PFSK-1 (cell line): Measurements from ENCODE around the gene DIRAS3.

Source experiments
- FOXP2 ChIP-seq: optimal IDR thresholded peaks from 2 replicates; pipeline ENCODE3; 2011; ENCODE audit warnings: borderline replicate concordance, control low read depth, inconsistent platforms; ENCODE audit not compliant: insufficient read depth; ENCODE audit errors: extremely low read length, extremely low read depth
- POLR2AphosphoS5 ChIP-seq: IDR thresholded peaks from 2 replicates; pipeline ENCODE4 v1.6.1; 2012; ENCODE audit warnings: low read depth, mild to moderate bottlenecking, control low read depth, low read length, moderate library complexity
- REST ChIP-seq, 2 experiments: IDR thresholded peaks; 2 replicates each; pipeline versions ENCODE4 v1.6.1 to v1.8.0; 2011 to 2012; ENCODE audit warnings: low read depth in 2 of 2, low read length in 2 of 2, control low read depth in 1 of 2, inconsistent platforms in 1 of 2, mild to moderate bottlenecking in 1 of 2, moderate library complexity in 1 of 2; ENCODE audit not compliant: insufficient read depth in 1 of 2
- SIN3A ChIP-seq: IDR thresholded peaks from 2 replicates; pipeline ENCODE4 v1.6.1; 2012; ENCODE audit warnings: mild to moderate bottlenecking, low read length, moderate library complexity, borderline replicate concordance; ENCODE audit not compliant: insufficient read depth
- TAF1 ChIP-seq: IDR thresholded peaks from 2 replicates; pipeline ENCODE4 v1.6.1; 2012; ENCODE audit warnings: low read length, control low read depth, borderline replicate concordance; ENCODE audit not compliant: insufficient read depth

The DIRAS3 gene

GRCh38 chr1:68028566-68028965 lies 21.9 kb downstream of the DIRAS3 start:
- TF ChIP-seq REST (IDR thresholded peaks at IDR 0.05; ENCODE audit: insufficient read depth in 1 of 2, low read depth in 2 of 2, low read length in 2 of 2) (no peak), SIN3A (no peak), POLR2AphosphoS5 (no peak), FOXP2 (no peak), TAF1 (no peak)

GRCh38 chr1:68024635-68025338 lies 25.6 kb downstream of the DIRAS3 start:
- TF ChIP-seq REST (IDR thresholded peaks at IDR 0.05; ENCODE audit: insufficient read depth in 1 of 2, low read depth in 2 of 2, low read length in 2 of 2) (no peak), TAF1 (no peak), POLR2AphosphoS5 (no peak), SIN3A (no peak)

- TF ChIP-seq REST (IDR thresholded peaks at IDR 0.05; ENCODE audit: insufficient read depth in 1 of 2, low read depth in 2 of 2, low read length in 2 of 2) (no peak), SIN3A (no peak), TAF1 (no peak), FOXP2 (no peak), POLR2AphosphoS5 (no peak)
Observed at GRCh38 chr1:68016381-68016780, 34.0 kb downstream of the DIRAS3 start.

- TF ChIP-seq SIN3A (no peak), TAF1 (no peak), REST (IDR thresholded peaks at IDR 0.05; ENCODE audit: insufficient read depth in 1 of 2, low read depth in 2 of 2, low read length in 2 of 2) (no peak), POLR2AphosphoS5 (no peak), FOXP2 (no peak)
Observed at GRCh38 chr1:68015971-68016370, 34.5 kb downstream of the DIRAS3 start.

- TF ChIP-seq TAF1 (no peak), POLR2AphosphoS5 (no peak)
Observed at GRCh38 chr1:68015369-68015768, 35.1 kb downstream of the DIRAS3 start.
